Measurements from ENCODE around the gene MDM2. TPM values are rescaled to one million over a fixed set of nuclear protein-coding genes. Genes with fewer than 3 reads are reported as not detected.

Gene MDM2
- total RNA-seq, 1 experiment from 2014 or later, result 159 TPM

GRCh38 chr12:68893741-68894140 lies 85.8 kb downstream of the MDM2 start:
- DNase-seq, result no peak
- H3K79me1 ChIP-seq (ENCODE audit: insufficient read depth, low read depth, low read length, poor library complexity, severe bottlenecking), result no peaks in the 10 kb centered on the region
- no peaks in the 10 kb centered on the region for H3K79me2 ChIP-seq (ENCODE audit: insufficient read depth, low read length)
- no peaks in the 10 kb centered on the region for H3K9me3 ChIP-seq (ENCODE audit: control insufficient read depth, low read depth, low read length)
- no CpG with 5 or more reads among the region's 3 CpGs for WGBS (ENCODE audit: extremely low coverage, insufficient read length, low lambda C conversion rate)
- Mint-ChIP-seq H3K4me3 (no peak overlapping the region), H3K4me1 (no peaks in the 10 kb centered on the region), H3K27ac (no peak overlapping the region), H3K9me3 (no peaks in the 10 kb centered on the region; a peak in 2 of 5 replicates), H3K36me3 (ENCODE audit: insufficient read depth in 1 of 3, low read depth in 3 of 3) (no peaks in the 10 kb centered on the region), H3K27me3 (ENCODE audit: low read depth) (no peaks in the 10 kb centered on the region)
- H3K14ac ChIP-seq (ENCODE audit: insufficient read depth, low read length), result no peak overlapping the region
- H3K23ac ChIP-seq (ENCODE audit: insufficient read length, low read depth, low read length), result no peak overlapping the region
- H3K4me1 ChIP-seq (ENCODE audit: insufficient read depth, low read length), result no peaks in the 10 kb centered on the region
- no peak overlapping the region for H3K4ac ChIP-seq (ENCODE audit: low read depth, low read length)
- H3K27me3 ChIP-seq (ENCODE audit: insufficient read depth, low read length), result no peaks in the 10 kb centered on the region
- H2BK12ac ChIP-seq (ENCODE audit: insufficient read length, low read depth, low read length), result no peak overlapping the region
- no peak overlapping the region for H2AK5ac ChIP-seq (ENCODE audit: insufficient read length, low read length)
- H3K27ac ChIP-seq (ENCODE audit: insufficient read length, low read depth, low read length), result no peak overlapping the region
- H2BK20ac ChIP-seq (ENCODE audit: low read depth, low read length, poor library complexity, severe bottlenecking), result no peak overlapping the region
- no peak overlapping the region for H3K4me2 ChIP-seq (ENCODE audit: insufficient read depth, insufficient read length, low read length)
- no peak overlapping the region for H2AFZ ChIP-seq (ENCODE audit: low read length)
- TF ChIP-seq CTCF (conservative IDR thresholded peaks at IDR 0.05), result no peak
- H4K91ac ChIP-seq (ENCODE audit: insufficient read length, low read depth, low read length), result no peak overlapping the region
- no peak overlapping the region for H3T11ph ChIP-seq (ENCODE audit: low read length)
- H2BK5ac ChIP-seq (ENCODE audit: insufficient read length, low read length), result no peak overlapping the region
- no peak overlapping the region for H2BK120ac ChIP-seq (ENCODE audit: low read depth, low read length, poor library complexity, severe bottlenecking)
- H4K20me1 ChIP-seq (ENCODE audit: control insufficient read depth, insufficient read depth, insufficient read length), result no peaks in the 10 kb centered on the region
- H4K8ac ChIP-seq (replicated peaks; ENCODE audit: insufficient read length, low read depth, low read length), result no peak overlapping the region
- no peak overlapping the region for H3K9ac ChIP-seq (ENCODE audit: extremely low read depth, insufficient read length, low read length)
- no peak overlapping the region for H2BK15ac ChIP-seq (ENCODE audit: low read depth, low read length)
- H3K18ac ChIP-seq (ENCODE audit: insufficient read length, low read depth, low read length), result no peak overlapping the region
- no peak overlapping the region for H4K5ac ChIP-seq (ENCODE audit: insufficient read length, low read depth, low read length)
- H3K23me2 ChIP-seq (ENCODE audit: insufficient read length, low read depth, low read length, poor library complexity, severe bottlenecking), result no peaks in the 10 kb centered on the region
- H3K56ac ChIP-seq (ENCODE audit: insufficient read length, low read depth, low read length), result no peak overlapping the region
